ENCODE results near the gene MPP2. TPM values are rescaled to one million over a fixed set of nuclear protein-coding genes. Genes with fewer than 3 reads are reported as not detected.

The MPP2 gene
- total RNA-seq, 1 donor from 2014 or later, result 51.6 TPM

DNA sequence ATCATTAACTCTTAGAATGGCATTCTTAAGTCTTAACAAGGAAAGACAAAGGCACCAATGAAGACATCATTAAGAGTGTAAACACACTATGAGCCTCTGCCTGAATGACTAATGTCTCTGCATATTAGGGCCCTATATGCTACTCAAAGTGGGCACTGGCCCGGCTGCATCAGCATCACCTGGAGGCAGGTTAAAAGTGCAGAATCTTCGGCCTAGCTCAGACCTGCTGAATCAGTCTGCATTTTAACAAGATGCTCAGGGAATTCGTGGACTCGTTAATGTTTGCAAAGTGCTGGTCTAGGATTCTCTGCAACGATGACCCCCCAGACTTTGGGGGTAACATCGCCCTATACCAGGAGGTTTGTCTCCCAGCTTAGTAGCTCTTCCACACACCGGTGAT is 81.1 kb downstream of the MPP2 start:
- Mint-ChIP-seq H3K4me1 (ENCODE audit: low read depth, unreplicated experiment) (peaks cover 12% of the 10 kb centered on the region), H3K27ac (ENCODE audit: unreplicated experiment) (no peak overlapping the region), H3K36me3 (ENCODE audit: unreplicated experiment) (no peaks in the 10 kb centered on the region), H3K9me3 (ENCODE audit: unreplicated experiment) (peaks cover 7% of the 10 kb centered on the region), H3K4me3 (ENCODE audit: unreplicated experiment) (no peak overlapping the region), H3K27me3 (ENCODE audit: unreplicated experiment) (peaks cover 2% of the 10 kb centered on the region)
- DNase-seq, result no peak
- TF ChIP-seq, protein P1, sequence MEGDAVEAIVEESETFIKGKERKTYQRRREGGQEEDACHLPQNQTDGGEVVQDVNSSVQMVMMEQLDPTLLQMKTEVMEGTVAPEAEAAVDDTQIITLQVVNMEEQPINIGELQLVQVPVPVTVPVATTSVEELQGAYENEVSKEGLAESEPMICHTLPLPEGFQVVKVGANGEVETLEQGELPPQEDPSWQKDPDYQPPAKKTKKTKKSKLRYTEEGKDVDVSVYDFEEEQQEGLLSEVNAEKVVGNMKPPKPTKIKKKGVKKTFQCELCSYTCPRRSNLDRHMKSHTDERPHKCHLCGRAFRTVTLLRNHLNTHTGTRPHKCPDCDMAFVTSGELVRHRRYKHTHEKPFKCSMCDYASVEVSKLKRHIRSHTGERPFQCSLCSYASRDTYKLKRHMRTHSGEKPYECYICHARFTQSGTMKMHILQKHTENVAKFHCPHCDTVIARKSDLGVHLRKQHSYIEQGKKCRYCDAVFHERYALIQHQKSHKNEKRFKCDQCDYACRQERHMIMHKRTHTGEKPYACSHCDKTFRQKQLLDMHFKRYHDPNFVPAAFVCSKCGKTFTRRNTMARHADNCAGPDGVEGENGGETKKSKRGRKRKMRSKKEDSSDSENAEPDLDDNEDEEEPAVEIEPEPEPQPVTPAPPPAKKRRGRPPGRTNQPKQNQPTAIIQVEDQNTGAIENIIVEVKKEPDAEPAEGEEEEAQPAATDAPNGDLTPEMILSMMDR (IDR thresholded peaks at IDR 0.05; ENCODE audit: partially characterized antibody, unreplicated experiment), result no peak

DNA sequence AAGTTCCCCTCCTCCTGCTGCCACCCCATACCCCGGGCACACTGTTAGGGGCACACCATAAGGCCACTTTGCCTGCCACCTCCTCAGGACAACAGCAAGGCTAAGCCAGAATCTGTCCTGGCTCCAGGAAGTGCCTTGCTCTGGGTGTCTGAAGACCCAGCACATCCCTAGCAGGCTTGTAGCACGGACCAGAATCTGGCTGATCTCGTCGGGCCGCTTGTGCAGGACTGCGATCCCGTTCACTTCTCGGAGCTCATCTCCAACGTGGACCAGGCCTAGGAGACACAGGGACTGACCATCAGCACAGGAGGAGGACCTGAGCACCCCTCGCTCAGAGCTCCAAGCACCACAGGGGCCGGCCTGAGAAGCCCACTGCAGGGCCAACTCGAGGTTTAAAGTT is 81.8 kb downstream of the MPP2 start:
- no peak overlapping the region for H3K27ac Mint-ChIP-seq (ENCODE audit: unreplicated experiment)
- no peak for DNase-seq
- H3K27me3 Mint-ChIP-seq (ENCODE audit: unreplicated experiment), result peaks cover 2% of the 10 kb centered on the region
- TF ChIP-seq, protein P1 (IDR thresholded peaks at IDR 0.05; ENCODE audit: partially characterized antibody, unreplicated experiment), result no peak
- H3K36me3 Mint-ChIP-seq (ENCODE audit: unreplicated experiment), result no peaks in the 10 kb centered on the region
- peaks cover 3% of the 10 kb centered on the region for H3K9me3 Mint-ChIP-seq (ENCODE audit: unreplicated experiment)
- peaks cover 10% of the 10 kb centered on the region for H3K4me1 Mint-ChIP-seq (ENCODE audit: low read depth, unreplicated experiment)
- H3K4me3 Mint-ChIP-seq (ENCODE audit: unreplicated experiment), result no peak overlapping the region

Other genes with a start within 250 kb of the MPP2 start
- not detected for gene MEOX1, start 245.6 kb downstream of the MPP2 start, total RNA-seq (ENCODE audit: unreplicated experiment)
- not detected for gene SOST, start 148.7 kb downstream of the MPP2 start, total RNA-seq (ENCODE audit: unreplicated experiment)
- 54.6 TPM for gene DUSP3, start 128.6 kb downstream of the MPP2 start, total RNA-seq (ENCODE audit: unreplicated experiment)
- not detected for gene CFAP97D1, start 127.1 kb downstream of the MPP2 start, total RNA-seq (ENCODE audit: unreplicated experiment)
- 22.9 TPM for gene MPP3, start 74.4 kb downstream of the MPP2 start, total RNA-seq (ENCODE audit: unreplicated experiment)
- not detected for gene CD300LG, start 60.4 kb downstream of the MPP2 start, total RNA-seq (ENCODE audit: unreplicated experiment)
- gene PPY, start 34.9 kb upstream of the MPP2 start, total RNA-seq (ENCODE audit: unreplicated experiment), result not detected
- gene PYY, start 46.4 kb upstream of the MPP2 start, total RNA-seq (ENCODE audit: unreplicated experiment), result not detected
- gene NAGS, start 97.1 kb upstream of the MPP2 start, total RNA-seq (ENCODE audit: unreplicated experiment), result 0.49 TPM
- gene TMEM101, start 107.4 kb upstream of the MPP2 start, total RNA-seq (ENCODE audit: unreplicated experiment), result 22.6 TPM
- 57.9 TPM for gene LSM12, start 159.1 kb upstream of the MPP2 start, total RNA-seq (ENCODE audit: unreplicated experiment)
- 51.2 TPM for gene G6PC3, start 163.2 kb upstream of the MPP2 start, total RNA-seq (ENCODE audit: unreplicated experiment)
- gene HDAC5, start 216.1 kb upstream of the MPP2 start, total RNA-seq (ENCODE audit: unreplicated experiment), result 185 TPM
- gene HROB, start 234.4 kb upstream of the MPP2 start, total RNA-seq (ENCODE audit: unreplicated experiment), result 3.2 TPM